H54 (cell line): Measurements from ENCODE around the gene ATP5PO.
"Not testable (repeated sequence)": the region's sequence is repeated elsewhere in the genome, so short reads cannot be mapped to it uniquely, and the experiment has no call there.

Experiments used
- DNase-seq: peaks from one replicate; pipeline ENCODE4 v3.0.0; 2011; ENCODE audit warnings: low spot score, mixed read lengths; ENCODE audit not compliant: insufficient read length
- FAIRE-seq: peaks from 3 replicates; lab custom pipeline; 2011; peaks lifted over from hg19 to GRCh38; lab: Jason Lieb, UNC
- POLR2A ChIP-seq: IDR thresholded peaks from 2 replicates; pipeline ENCODE4 v1.6.1; 2011; ENCODE audit warnings: low read depth, mild to moderate bottlenecking, low read length

The ATP5PO gene

GRCh38 chr21:33881689-33882440 is 33.7 kb downstream of the ATP5PO start:
- no peak for TF ChIP-seq POLR2A
- DNase-seq (no peak), FAIRE-seq (no peak)

- FAIRE-seq (no peak), DNase-seq (no peak)
- TF ChIP-seq POLR2A = no peak
Observed at GRCh38 chr21:33880626-33881025, 35.0 kb downstream of the ATP5PO start.

GRCh38 chr21:33878824-33879223 is 36.8 kb downstream of the ATP5PO start:
- FAIRE-seq = no peak

GRCh38 chr21:33875026-33875695 is 40.4 kb downstream of the ATP5PO start:
- FAIRE-seq (no peak), DNase-seq (no peak)
- TF ChIP-seq POLR2A = no peak

More at GRCh38 chr21:33878824-33879223, 36.8 kb downstream of the ATP5PO start:
- DNase-seq = no peak
- no peak for TF ChIP-seq POLR2A

GRCh38 chr21:33874161-33874560 is 41.4 kb downstream of the ATP5PO start:
- FAIRE-seq (no peak), DNase-seq (no peak)
- no peak for TF ChIP-seq POLR2A

GRCh38 chr21:33872881-33873515 is 42.6 kb downstream of the ATP5PO start:
- DNase-seq = no peak
- FAIRE-seq = no peak
- TF ChIP-seq POLR2A = no peak

GRCh38 chr21:33871171-33871570 is 44.4 kb downstream of the ATP5PO start:
- no peak for TF ChIP-seq POLR2A
- DNase-seq (no peak), FAIRE-seq (no peak)

- FAIRE-seq = no peak
- no peak for TF ChIP-seq POLR2A
- no peak for DNase-seq
Observed at GRCh38 chr21:33870768-33871167, 44.8 kb downstream of the ATP5PO start.

- no peak for DNase-seq
- no peak for FAIRE-seq
- TF ChIP-seq POLR2A = no peak
Observed at GRCh38 chr21:33869873-33870272, 45.7 kb downstream of the ATP5PO start.

- not testable (repeated sequence) for DNase-seq, FAIRE-seq
Observed at GRCh38 chr21:33867868-33868267, 47.7 kb downstream of the ATP5PO start.

- no peak for TF ChIP-seq POLR2A
- DNase-seq = peak; percentile 24
- FAIRE-seq = no peak
Observed at GRCh38 chr21:33866826-33867225, 48.8 kb downstream of the ATP5PO start.

- DNase-seq (no peak), FAIRE-seq (no peak)
- TF ChIP-seq POLR2A = no peak
Observed at GRCh38 chr21:33865996-33866575, 49.5 kb downstream of the ATP5PO start.

GRCh38 chr21:33865176-33865575 is 50.4 kb downstream of the ATP5PO start:
- no peak for TF ChIP-seq POLR2A
- FAIRE-seq = no peak
- no peak for DNase-seq

- no peak for FAIRE-seq
- no peak for DNase-seq
- no peak for TF ChIP-seq POLR2A
Observed at GRCh38 chr21:33864150-33864549, 51.5 kb downstream of the ATP5PO start.

- FAIRE-seq = not testable (repeated sequence)
Observed at GRCh38 chr21:33863191-33863590, 52.4 kb downstream of the ATP5PO start.

More at GRCh38 chr21:33863191-33863590, 52.4 kb downstream of the ATP5PO start:
- not testable (repeated sequence) for DNase-seq
